Fibroblast of lung (primary cell): ENCODE measurements around the gene MAGEA11. TPM values are rescaled to one million over a fixed set of nuclear protein-coding genes. Genes with fewer than 3 reads are reported as not detected.

ENCODE experiments used
- DNase-seq, 2 donors: peaks; one replicate each; pipeline versions ENCODE4 v3.0.0 to v3.0.0-alpha.2; 2010; ENCODE audit warnings: low read depth in 2 of 2
- H2AFZ ChIP-seq: 2 replicates; pipeline ENCODE4 v1.5.1; 2012; ENCODE audit warnings: low read length, control low read depth, inconsistent platforms
- H3K27ac ChIP-seq: 2 replicates; pipeline ENCODE4 v1.5.1; 2011; ENCODE audit warnings: low read length, control low read depth; ENCODE audit not compliant: insufficient read depth
- H3K27me3 ChIP-seq: 2 replicates; pipeline ENCODE4 v1.5.1; 2011; ENCODE audit warnings: mild to moderate bottlenecking, low read length; ENCODE audit not compliant: control insufficient read depth, insufficient read depth
- H3K36me3 ChIP-seq: 2 replicates; pipeline ENCODE4 v1.5.1; 2011; ENCODE audit warnings: low read length; ENCODE audit not compliant: control insufficient read depth, insufficient read depth
- H3K4me1 ChIP-seq: 2 replicates; pipeline ENCODE4 v1.5.1; 2011; ENCODE audit warnings: low read length; ENCODE audit not compliant: control insufficient read depth, insufficient read depth; ENCODE audit errors: extremely low read depth
- H3K4me2 ChIP-seq: 2 replicates; pipeline ENCODE4 v1.5.1; 2011; ENCODE audit warnings: low read length, control low read depth; ENCODE audit not compliant: insufficient read depth; ENCODE audit errors: extremely low read depth
- H3K4me3 ChIP-seq, 4 experiments: fragments of 200-600 bp in 1 of 4; sonication (generic) in 1 of 4; replicated peaks in 1 of 4; 2 replicates each; pipeline ENCODE4 v1.5.1; 2011 to 2016; ENCODE audit warnings: low read length in 4 of 4, low read depth in 3 of 4, mild to moderate bottlenecking in 3 of 4, control low read depth in 2 of 4, inconsistent platforms in 1 of 4, mixed read lengths in 1 of 4; ENCODE audit not compliant: insufficient read depth in 1 of 4; ENCODE audit errors: control extremely low read depth in 1 of 4
- H3K79me2 ChIP-seq: 2 replicates; pipeline ENCODE4 v1.5.1; 2012; ENCODE audit warnings: mild to moderate bottlenecking, low read length, inconsistent platforms; ENCODE audit not compliant: control insufficient read depth, insufficient read depth
- H3K9ac ChIP-seq: 2 replicates; pipeline ENCODE4 v1.5.1; 2011; ENCODE audit warnings: mild to moderate bottlenecking, low read length, control low read depth; ENCODE audit not compliant: insufficient read depth
- H3K9me3 ChIP-seq: 2 replicates; pipeline ENCODE4 v1.5.1; 2012; ENCODE audit warnings: low read depth, low read length; ENCODE audit not compliant: control insufficient read depth, insufficient read depth
- H4K20me1 ChIP-seq: 2 replicates; pipeline ENCODE4 v1.5.1; 2011; ENCODE audit warnings: low read length; ENCODE audit not compliant: control insufficient read depth, insufficient read depth; ENCODE audit errors: extremely low read depth
- EZH2 ChIP-seq: IDR thresholded peaks from 2 replicates; pipeline ENCODE4 v1.5.1; 2012; ENCODE audit warnings: low read length, control low read depth, mild to moderate bottlenecking; ENCODE audit errors: missing control alignments
- polyA plus RNA-seq, 2 donors: library from polyadenylated mRNA; depleted of rRNA in 1 of 2; stranded (reverse) in 1 of 2; unstranded in 1 of 2; fragments of >200 nt; gene quantifications; 2 replicates each; pipeline ENCODE4 v1.2.1, GENCODE V29; 2011 to 2012; ENCODE audit warnings: missing spikeins in 1 of 2
- total RNA-seq: library from RNA; depleted of rRNA; stranded (reverse); fragments of >200 nt; gene quantifications from 2 replicates; pipeline ENCODE4 v1.2.1, GENCODE V29; 2014
- TF ChIP-seq, protein P1 (sequence below), 2 donors: IDR thresholded peaks in 1 of 2; conservative IDR thresholded peaks in 1 of 2; 1 replicate in 1 of 2; 2 replicates in 1 of 2; pipeline ENCODE4 v1.5.1; 2011 to 2012; ENCODE audit warnings: low read length in 2 of 2, control low read depth in 1 of 2, inconsistent platforms in 1 of 2, low read depth in 1 of 2, mild to moderate bottlenecking in 1 of 2

MAGEA11 gene
- total and polyA plus RNA-seq, 2 donors (not counting 1 experiment from before 2014, with no cell fraction given), result not detected

GRCh38 chrX:149762696-149763614 lies 51.1 kb downstream of the MAGEA11 start:
- TF ChIP-seq EZH2, result no peak
- TF ChIP-seq, protein P1, sequence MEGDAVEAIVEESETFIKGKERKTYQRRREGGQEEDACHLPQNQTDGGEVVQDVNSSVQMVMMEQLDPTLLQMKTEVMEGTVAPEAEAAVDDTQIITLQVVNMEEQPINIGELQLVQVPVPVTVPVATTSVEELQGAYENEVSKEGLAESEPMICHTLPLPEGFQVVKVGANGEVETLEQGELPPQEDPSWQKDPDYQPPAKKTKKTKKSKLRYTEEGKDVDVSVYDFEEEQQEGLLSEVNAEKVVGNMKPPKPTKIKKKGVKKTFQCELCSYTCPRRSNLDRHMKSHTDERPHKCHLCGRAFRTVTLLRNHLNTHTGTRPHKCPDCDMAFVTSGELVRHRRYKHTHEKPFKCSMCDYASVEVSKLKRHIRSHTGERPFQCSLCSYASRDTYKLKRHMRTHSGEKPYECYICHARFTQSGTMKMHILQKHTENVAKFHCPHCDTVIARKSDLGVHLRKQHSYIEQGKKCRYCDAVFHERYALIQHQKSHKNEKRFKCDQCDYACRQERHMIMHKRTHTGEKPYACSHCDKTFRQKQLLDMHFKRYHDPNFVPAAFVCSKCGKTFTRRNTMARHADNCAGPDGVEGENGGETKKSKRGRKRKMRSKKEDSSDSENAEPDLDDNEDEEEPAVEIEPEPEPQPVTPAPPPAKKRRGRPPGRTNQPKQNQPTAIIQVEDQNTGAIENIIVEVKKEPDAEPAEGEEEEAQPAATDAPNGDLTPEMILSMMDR (conservative IDR thresholded peaks at IDR 0.05 in 1 of 2, IDR thresholded peaks at IDR 0.05 in 1 of 2; ENCODE audit: low read depth in 1 of 2, low read length in 2 of 2), result no peak
- Histone ChIP-seq H3K4me3 (no peak overlapping the region), H3K27me3 (no peaks in the 10 kb centered on the region), H3K4me1 (no peaks in the 10 kb centered on the region), H3K27ac (no peak overlapping the region), H3K9ac (no peak overlapping the region), H4K20me1 (no peaks in the 10 kb centered on the region), H3K79me2 (no peaks in the 10 kb centered on the region), H3K36me3 (no peaks in the 10 kb centered on the region), H2AFZ (no peak overlapping the region), H3K9me3 (no peaks in the 10 kb centered on the region), H3K4me2 (no peak overlapping the region)
- DNase-seq, result no peak

Other genes with a start within 250 kb of the MAGEA11 start
- gene IDS, start 206.8 kb upstream of the MAGEA11 start, total RNA-seq, result 21.3 and 36.2 TPM in 2 replicates
- 57.0 and 65.0 TPM in 2 replicates for gene IDS, start 206.8 kb upstream of the MAGEA11 start, polyA plus RNA-seq
- 13.5 and 15.4 TPM in 2 replicates for gene EOLA1, start 171.0 kb upstream of the MAGEA11 start, total RNA-seq
- gene EOLA1, start 171.0 kb upstream of the MAGEA11 start, polyA plus RNA-seq, result 12.6 and 14.1 TPM in 2 replicates
- gene HSFX3, start 162.1 kb upstream of the MAGEA11 start, total RNA-seq, result not detected in 2 replicates
- not detected in 2 replicates for gene HSFX3, start 162.1 kb upstream of the MAGEA11 start, polyA plus RNA-seq
- gene MAGEA9B, start 124.6 kb upstream of the MAGEA11 start, total RNA-seq, result not detected in 2 replicates
- gene MAGEA9B, start 124.6 kb upstream of the MAGEA11 start, polyA plus RNA-seq, result not detected in 2 replicates
- 0.26 and 0.50 TPM in 2 replicates for gene HSFX2, start 116.7 kb upstream of the MAGEA11 start, total RNA-seq
- 0.26 TPM in 1 of 2 replicates, not detected in the other for gene HSFX2, start 116.7 kb upstream of the MAGEA11 start, polyA plus RNA-seq
- gene TMEM185A, start 80.3 kb upstream of the MAGEA11 start, total RNA-seq, result 14.1 and 17.3 TPM in 2 replicates
- gene TMEM185A, start 80.3 kb upstream of the MAGEA11 start, polyA plus RNA-seq, result 16.7 and 24.9 TPM in 2 replicates
- 0.51 and 0.66 TPM in 2 replicates for gene HSFX1, start 62.0 kb downstream of the MAGEA11 start, total RNA-seq
- gene HSFX1, start 62.0 kb downstream of the MAGEA11 start, polyA plus RNA-seq, result 0.15 and 0.27 TPM in 2 replicates
- not detected in 2 replicates for gene MAGEA9, start 69.9 kb downstream of the MAGEA11 start, total RNA-seq
- gene MAGEA9, start 69.9 kb downstream of the MAGEA11 start, polyA plus RNA-seq, result not detected in 2 replicates
- gene MAGEA8, start 169.1 kb downstream of the MAGEA11 start, total RNA-seq, result not detected in 2 replicates
- not detected in 2 replicates for gene MAGEA8, start 169.1 kb downstream of the MAGEA11 start, polyA plus RNA-seq
- not detected in 2 replicates for gene HSFX4, start 217.5 kb downstream of the MAGEA11 start, total RNA-seq
- gene HSFX4, start 217.5 kb downstream of the MAGEA11 start, polyA plus RNA-seq, result not detected in 2 replicates
- gene EOLA2, start 226.4 kb downstream of the MAGEA11 start, total RNA-seq, result 15.9 and 17.2 TPM in 2 replicates
- gene EOLA2, start 226.4 kb downstream of the MAGEA11 start, polyA plus RNA-seq, result 31.6 and 34.9 TPM in 2 replicates